Neural cell (in vitro differentiated cells): ENCODE data around the gene PLD5.
A peak's percentile ranks its signal among the peaks of the same experiment; 100 is the strongest.

Experiments
- EZH2 ChIP-seq: fragments of 200-600, 300-800 bp; shearing (Covaris generic), sonication (generic); IDR thresholded peaks from 2 replicates; pipeline ENCODE4 v1.6.1; 2014; ENCODE audit warnings: antibody characterized with exemption, low read length, borderline replicate concordance, mild to moderate bottlenecking; ENCODE audit not compliant: insufficient read depth, poor library complexity, severe bottlenecking
- RAD21 ChIP-seq: fragments of 450-650 bp; conservative IDR thresholded peaks from 2 replicates; pipeline ENCODE4 v1.6.1; 2014; ENCODE audit warnings: antibody characterized with exemption, mild to moderate bottlenecking, moderate library complexity
- SMC3 ChIP-seq: fragments of 450-650 bp; conservative IDR thresholded peaks from 2 replicates; pipeline ENCODE4 v1.6.1; 2014; ENCODE audit warnings: antibody characterized with exemption, mild to moderate bottlenecking, moderate library complexity; ENCODE audit not compliant: poor library complexity
- TF ChIP-seq, protein P1 (sequence below): fragments of 450-650 bp; IDR thresholded peaks from 2 replicates; pipeline ENCODE4 v1.5.1; 2014; ENCODE audit warnings: antibody characterized with exemption, mild to moderate bottlenecking, moderate library complexity; ENCODE audit not compliant: poor library complexity, severe bottlenecking

DNA sequence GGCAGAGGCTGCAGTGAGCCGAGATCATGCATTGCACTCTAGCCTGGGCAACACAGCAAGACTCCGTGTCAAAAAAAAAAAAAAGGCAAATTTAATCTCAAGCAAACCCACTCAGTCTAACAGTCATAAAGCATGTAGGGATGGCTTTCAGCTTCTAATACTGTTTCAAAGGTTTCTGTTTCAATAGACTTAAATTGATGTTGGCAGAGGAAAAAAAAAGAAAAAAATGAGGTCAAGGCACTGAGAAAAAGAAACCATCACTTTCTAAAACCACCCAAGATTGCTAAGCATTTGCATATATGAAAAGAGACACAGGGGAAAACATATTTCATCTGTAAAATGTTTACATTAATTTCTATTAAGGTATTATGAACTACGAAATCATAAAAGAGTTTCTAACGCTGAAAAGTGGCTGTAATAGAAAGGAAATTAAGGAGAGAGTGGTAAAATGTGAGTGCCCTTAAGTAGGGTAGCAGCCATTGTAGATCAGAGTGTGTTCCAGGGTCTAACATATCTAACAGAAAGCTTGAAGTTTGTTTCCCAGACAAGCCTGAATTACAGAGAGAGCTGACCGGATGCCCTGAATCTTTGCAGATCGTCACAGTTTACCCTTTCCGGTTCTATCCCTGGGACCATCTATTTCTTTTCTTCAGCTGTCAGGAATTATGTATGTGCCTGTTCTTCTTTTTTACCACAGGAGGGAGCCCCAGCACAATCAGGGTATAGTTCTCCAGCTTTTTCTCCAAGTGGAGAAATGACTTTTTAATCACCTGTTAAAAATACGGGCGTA is 70.0 kb downstream of the PLD5 start:
- TF ChIP-seq, protein P1, sequence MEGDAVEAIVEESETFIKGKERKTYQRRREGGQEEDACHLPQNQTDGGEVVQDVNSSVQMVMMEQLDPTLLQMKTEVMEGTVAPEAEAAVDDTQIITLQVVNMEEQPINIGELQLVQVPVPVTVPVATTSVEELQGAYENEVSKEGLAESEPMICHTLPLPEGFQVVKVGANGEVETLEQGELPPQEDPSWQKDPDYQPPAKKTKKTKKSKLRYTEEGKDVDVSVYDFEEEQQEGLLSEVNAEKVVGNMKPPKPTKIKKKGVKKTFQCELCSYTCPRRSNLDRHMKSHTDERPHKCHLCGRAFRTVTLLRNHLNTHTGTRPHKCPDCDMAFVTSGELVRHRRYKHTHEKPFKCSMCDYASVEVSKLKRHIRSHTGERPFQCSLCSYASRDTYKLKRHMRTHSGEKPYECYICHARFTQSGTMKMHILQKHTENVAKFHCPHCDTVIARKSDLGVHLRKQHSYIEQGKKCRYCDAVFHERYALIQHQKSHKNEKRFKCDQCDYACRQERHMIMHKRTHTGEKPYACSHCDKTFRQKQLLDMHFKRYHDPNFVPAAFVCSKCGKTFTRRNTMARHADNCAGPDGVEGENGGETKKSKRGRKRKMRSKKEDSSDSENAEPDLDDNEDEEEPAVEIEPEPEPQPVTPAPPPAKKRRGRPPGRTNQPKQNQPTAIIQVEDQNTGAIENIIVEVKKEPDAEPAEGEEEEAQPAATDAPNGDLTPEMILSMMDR = peak; percentile 85
- TF ChIP-seq SMC3 (peak; percentile 92), EZH2 (no peak), RAD21 (peak; percentile 83)
